SK-N-SH treated with all-trans-retinoic acid at 6 μM for 48 hours (cell line): Measurements from ENCODE around the gene BORCS6.
"Not testable (repeated sequence)": the region's sequence is repeated elsewhere in the genome, so short reads cannot be mapped to it uniquely, and the experiment has no call there.

Source experiments
- ATAC-seq: fragments of 200-7000 bp; cut with Tn5 transposase; 3 replicates; pipeline ENCODE4 v1.9.1; 2020; ENCODE audit warnings: mild to moderate bottlenecking, moderate library complexity
- ARNTL ChIP-seq: fragments of 450-650 bp; formaldehyde crosslinking; IDR thresholded peaks from 2 replicates; pipeline ENCODE4 v1.5.0; 2020; ENCODE audit warnings: low read depth, mild to moderate bottlenecking, moderate library complexity, borderline replicate concordance
- BACH2 ChIP-seq: fragments of 250-450 bp; sonication (Bioruptor Pico); IDR thresholded peaks from 2 replicates; pipeline ENCODE4 v1.9.0; 2021; ENCODE audit warnings: mild to moderate bottlenecking, borderline replicate concordance
- CSDC2 ChIP-seq: fragments of 250-450 bp; sonication (Bioruptor Pico); IDR thresholded peaks from 2 replicates; pipeline ENCODE4 v1.5.0; 2020; ENCODE audit warnings: mild to moderate bottlenecking, moderate library complexity
- ESRRG ChIP-seq: fragments of 250-450 bp; sonication (Bioruptor Pico); IDR thresholded peaks from 2 replicates; pipeline ENCODE4 v1.6.1; 2021; ENCODE audit warnings: mild to moderate bottlenecking
- GLIS3 ChIP-seq: fragments of 250-450 bp; sonication (Bioruptor Pico); IDR thresholded peaks from 2 replicates; pipeline ENCODE4 v1.5.0; 2020; ENCODE audit warnings: mild to moderate bottlenecking, moderate library complexity
- ISL1 ChIP-seq: fragments of 250-450 bp; sonication (Bioruptor Pico); IDR thresholded peaks from 2 replicates; pipeline ENCODE4 v2.1.2; 2022; ENCODE audit warnings: mild to moderate bottlenecking, moderate library complexity
- OSR1 ChIP-seq: fragments of 250-450 bp; sonication (Bioruptor Pico); IDR thresholded peaks from 2 replicates; pipeline ENCODE4 v1.8.0; 2022; ENCODE audit warnings: moderate library complexity, mild to moderate bottlenecking, inconsistent platforms
- PPARA ChIP-seq: fragments of 250-450 bp; sonication (Bioruptor Pico); IDR thresholded peaks from 2 replicates; pipeline ENCODE4 v1.5.0; 2020; ENCODE audit warnings: mild to moderate bottlenecking, borderline replicate concordance
- RARB ChIP-seq: fragments of 250-450 bp; sonication (Bioruptor Pico); IDR thresholded peaks from 2 replicates; pipeline ENCODE4 v1.8.0; 2021; ENCODE audit warnings: mild to moderate bottlenecking, moderate library complexity
- SNAI2 ChIP-seq: fragments of 250-450 bp; sonication (Bioruptor Pico); IDR thresholded peaks from 2 replicates; pipeline ENCODE4 v1.5.0; 2020; ENCODE audit warnings: mild to moderate bottlenecking, moderate library complexity
- TCF4 ChIP-seq: fragments of 250-450 bp; sonication (Bioruptor Pico); IDR thresholded peaks from 2 replicates; pipeline ENCODE4 v1.8.0; 2021; ENCODE audit warnings: mild to moderate bottlenecking, moderate library complexity, borderline replicate concordance
- TOX ChIP-seq: fragments of 250-450 bp; sonication (Bioruptor Pico); IDR thresholded peaks from 2 replicates; pipeline ENCODE4 v1.8.0; 2021; ENCODE audit warnings: mild to moderate bottlenecking, moderate library complexity, borderline replicate concordance
- ZC3H10 ChIP-seq: fragments of 250-450 bp; sonication (Bioruptor Pico); IDR thresholded peaks from 2 replicates; pipeline ENCODE4 v1.5.1; 2021; ENCODE audit warnings: mild to moderate bottlenecking, moderate library complexity
- ZFP3 ChIP-seq: fragments of 250-450 bp; sonication (Bioruptor Pico); IDR thresholded peaks from 2 replicates; pipeline ENCODE4 v1.5.0; 2020; ENCODE audit warnings: mild to moderate bottlenecking, moderate library complexity
- ZFP30 ChIP-seq: fragments of 450-650 bp; formaldehyde crosslinking; IDR thresholded peaks from 2 replicates; pipeline ENCODE4 v1.5.0; 2022; ENCODE audit warnings: mild to moderate bottlenecking, moderate library complexity
- ZNF565 ChIP-seq: fragments of 450-650 bp; formaldehyde crosslinking; conservative IDR thresholded peaks from 2 replicates; pipeline ENCODE4 v1.5.0; 2020; ENCODE audit warnings: low read depth, mild to moderate bottlenecking, moderate library complexity
- ZNF70 ChIP-seq: fragments of 450-650 bp; formaldehyde crosslinking; IDR thresholded peaks from 2 replicates; pipeline ENCODE4 v1.5.0; 2020; ENCODE audit warnings: mild to moderate bottlenecking, moderate library complexity
- ZNF8 ChIP-seq: fragments of 450-650 bp; formaldehyde crosslinking; IDR thresholded peaks from 2 replicates; pipeline ENCODE4 v1.5.0; 2020; ENCODE audit warnings: mild to moderate bottlenecking, moderate library complexity
- TF ChIP-seq, protein P1 (sequence below): fragments of 250-450 bp; sonication (Bioruptor Pico); IDR thresholded peaks from 2 replicates; pipeline ENCODE4 v1.5.1; 2020; ENCODE audit warnings: low read depth, mild to moderate bottlenecking, moderate library complexity
- TF ChIP-seq, protein P2 (sequence below): fragments of 250-450 bp; sonication (Bioruptor Pico); IDR thresholded peaks from 2 replicates; pipeline ENCODE4 v1.5.1; 2021; ENCODE audit warnings: mild to moderate bottlenecking, moderate library complexity
- TF ChIP-seq, protein P3 (sequence below): fragments of 250-450 bp; sonication (Bioruptor Pico); IDR thresholded peaks from 2 replicates; pipeline ENCODE4 v1.5.0; 2020; ENCODE audit warnings: mild to moderate bottlenecking, moderate library complexity
- TF ChIP-seq, protein P4 (sequence below): fragments of 250-450 bp; sonication (Bioruptor Pico); IDR thresholded peaks from 2 replicates; pipeline ENCODE4 v1.8.0; 2020; ENCODE audit warnings: mild to moderate bottlenecking, moderate library complexity, borderline replicate concordance
- TF ChIP-seq, protein P5 (sequence below): fragments of 250-450 bp; sonication (Bioruptor Pico); IDR thresholded peaks from 2 replicates; pipeline ENCODE4 v1.8.0; 2021; ENCODE audit warnings: low read depth, mild to moderate bottlenecking, moderate library complexity, borderline replicate concordance

Gene BORCS6

DNA sequence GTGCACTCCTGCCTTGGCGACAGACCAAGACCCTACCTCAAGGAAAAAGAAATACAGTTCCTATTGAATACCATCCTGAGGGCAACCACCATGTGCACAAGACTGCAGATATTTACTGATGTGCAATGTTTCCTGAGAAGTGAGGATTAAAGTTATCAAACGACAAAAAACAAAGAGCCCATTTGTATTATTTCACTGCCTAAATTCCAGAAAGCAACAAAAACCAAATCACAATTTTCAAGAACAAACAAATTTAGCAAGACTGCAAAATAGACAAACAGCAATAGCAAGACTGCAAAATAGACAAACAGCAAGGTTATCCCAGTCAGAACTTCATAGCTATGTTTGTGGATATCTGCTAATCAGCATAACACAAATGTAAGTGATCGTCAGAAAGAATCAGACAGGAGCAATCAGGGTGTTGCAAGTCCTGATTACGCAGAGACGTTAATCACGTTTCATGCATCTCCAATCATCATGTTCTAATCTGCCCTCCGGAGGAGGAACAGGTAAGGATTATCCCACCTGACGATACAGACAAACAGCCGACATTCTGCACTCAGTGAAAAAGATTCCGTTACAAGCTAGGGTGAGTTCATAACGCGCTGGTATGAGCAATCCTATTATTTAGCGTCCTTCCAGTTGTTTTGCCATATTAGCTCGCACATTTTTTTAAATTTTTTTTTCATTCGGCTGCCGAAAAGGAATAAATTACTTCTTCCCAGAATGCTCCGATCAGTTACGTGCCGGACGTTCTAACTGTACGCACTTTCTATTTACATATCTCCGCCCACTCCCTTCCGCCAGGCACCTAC, 16.7 kb downstream of the BORCS6 start:
- TF ChIP-seq ZNF70 (CRISPR knock-in tag) (peak; percentile 91), SNAI2 (CRISPR knock-in tag) (peak; percentile 98), OSR1 (CRISPR knock-in tag) (no peak), ZFP3 (CRISPR knock-in tag) (peak; percentile 87), ZNF565 (CRISPR knock-in tag) (peak; percentile 97), PPARA (CRISPR knock-in tag) (peak; percentile 93), CSDC2 (CRISPR knock-in tag) (peak; percentile 91), GLIS3 (peak; percentile 100), ISL1 (CRISPR knock-in tag) (0 out of 2 replicates have a peak, but pooled peaks have one; percentile 37), ESRRG (CRISPR knock-in tag) (peak; percentile 100), ARNTL (CRISPR knock-in tag) (peak; percentile 94), ZNF8 (CRISPR knock-in tag) (peak; percentile 87), BACH2 (CRISPR knock-in tag) (no peak), ZFP30 (CRISPR knock-in tag) (peak; percentile 86), TCF4 (CRISPR knock-in tag) (peak; percentile 93), RARB (CRISPR knock-in tag) (peak; percentile 99), ZC3H10 (CRISPR knock-in tag) (peak; percentile 99), TOX (CRISPR knock-in tag) (peak; percentile 99)
- TF ChIP-seq, protein P1, sequence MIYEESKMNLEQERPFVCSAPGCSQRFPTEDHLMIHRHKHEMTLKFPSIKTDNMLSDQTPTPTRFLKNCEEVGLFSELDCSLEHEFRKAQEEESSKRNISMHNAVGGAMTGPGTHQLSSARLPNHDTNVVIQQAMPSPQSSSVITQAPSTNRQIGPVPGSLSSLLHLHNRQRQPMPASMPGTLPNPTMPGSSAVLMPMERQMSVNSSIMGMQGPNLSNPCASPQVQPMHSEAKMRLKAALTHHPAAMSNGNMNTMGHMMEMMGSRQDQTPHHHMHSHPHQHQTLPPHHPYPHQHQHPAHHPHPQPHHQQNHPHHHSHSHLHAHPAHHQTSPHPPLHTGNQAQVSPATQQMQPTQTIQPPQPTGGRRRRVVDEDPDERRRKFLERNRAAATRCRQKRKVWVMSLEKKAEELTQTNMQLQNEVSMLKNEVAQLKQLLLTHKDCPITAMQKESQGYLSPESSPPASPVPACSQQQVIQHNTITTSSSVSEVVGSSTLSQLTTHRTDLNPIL (CRISPR knock-in tag) = peak; percentile 100
- TF ChIP-seq, protein P2, sequence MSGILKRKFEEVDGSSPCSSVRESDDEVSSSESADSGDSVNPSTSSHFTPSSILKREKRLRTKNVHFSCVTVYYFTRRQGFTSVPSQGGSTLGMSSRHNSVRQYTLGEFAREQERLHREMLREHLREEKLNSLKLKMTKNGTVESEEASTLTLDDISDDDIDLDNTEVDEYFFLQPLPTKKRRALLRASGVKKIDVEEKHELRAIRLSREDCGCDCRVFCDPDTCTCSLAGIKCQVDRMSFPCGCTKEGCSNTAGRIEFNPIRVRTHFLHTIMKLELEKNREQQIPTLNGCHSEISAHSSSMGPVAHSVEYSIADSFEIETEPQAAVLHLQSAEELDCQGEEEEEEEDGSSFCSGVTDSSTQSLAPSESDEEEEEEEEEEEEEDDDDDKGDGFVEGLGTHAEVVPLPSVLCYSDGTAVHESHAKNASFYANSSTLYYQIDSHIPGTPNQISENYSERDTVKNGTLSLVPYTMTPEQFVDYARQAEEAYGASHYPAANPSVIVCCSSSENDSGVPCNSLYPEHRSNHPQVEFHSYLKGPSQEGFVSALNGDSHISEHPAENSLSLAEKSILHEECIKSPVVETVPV (CRISPR knock-in tag) = peak; percentile 100
- TF ChIP-seq, protein P3, sequence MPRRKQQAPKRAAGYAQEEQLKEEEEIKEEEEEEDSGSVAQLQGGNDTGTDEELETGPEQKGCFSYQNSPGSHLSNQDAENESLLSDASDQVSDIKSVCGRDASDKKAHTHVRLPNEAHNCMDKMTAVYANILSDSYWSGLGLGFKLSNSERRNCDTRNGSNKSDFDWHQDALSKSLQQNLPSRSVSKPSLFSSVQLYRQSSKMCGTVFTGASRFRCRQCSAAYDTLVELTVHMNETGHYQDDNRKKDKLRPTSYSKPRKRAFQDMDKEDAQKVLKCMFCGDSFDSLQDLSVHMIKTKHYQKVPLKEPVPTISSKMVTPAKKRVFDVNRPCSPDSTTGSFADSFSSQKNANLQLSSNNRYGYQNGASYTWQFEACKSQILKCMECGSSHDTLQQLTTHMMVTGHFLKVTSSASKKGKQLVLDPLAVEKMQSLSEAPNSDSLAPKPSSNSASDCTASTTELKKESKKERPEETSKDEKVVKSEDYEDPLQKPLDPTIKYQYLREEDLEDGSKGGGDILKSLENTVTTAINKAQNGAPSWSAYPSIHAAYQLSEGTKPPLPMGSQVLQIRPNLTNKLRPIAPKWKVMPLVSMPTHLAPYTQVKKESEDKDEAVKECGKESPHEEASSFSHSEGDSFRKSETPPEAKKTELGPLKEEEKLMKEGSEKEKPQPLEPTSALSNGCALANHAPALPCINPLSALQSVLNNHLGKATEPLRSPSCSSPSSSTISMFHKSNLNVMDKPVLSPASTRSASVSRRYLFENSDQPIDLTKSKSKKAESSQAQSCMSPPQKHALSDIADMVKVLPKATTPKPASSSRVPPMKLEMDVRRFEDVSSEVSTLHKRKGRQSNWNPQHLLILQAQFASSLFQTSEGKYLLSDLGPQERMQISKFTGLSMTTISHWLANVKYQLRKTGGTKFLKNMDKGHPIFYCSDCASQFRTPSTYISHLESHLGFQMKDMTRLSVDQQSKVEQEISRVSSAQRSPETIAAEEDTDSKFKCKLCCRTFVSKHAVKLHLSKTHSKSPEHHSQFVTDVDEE = peak; percentile 92
- TF ChIP-seq, protein P4, sequence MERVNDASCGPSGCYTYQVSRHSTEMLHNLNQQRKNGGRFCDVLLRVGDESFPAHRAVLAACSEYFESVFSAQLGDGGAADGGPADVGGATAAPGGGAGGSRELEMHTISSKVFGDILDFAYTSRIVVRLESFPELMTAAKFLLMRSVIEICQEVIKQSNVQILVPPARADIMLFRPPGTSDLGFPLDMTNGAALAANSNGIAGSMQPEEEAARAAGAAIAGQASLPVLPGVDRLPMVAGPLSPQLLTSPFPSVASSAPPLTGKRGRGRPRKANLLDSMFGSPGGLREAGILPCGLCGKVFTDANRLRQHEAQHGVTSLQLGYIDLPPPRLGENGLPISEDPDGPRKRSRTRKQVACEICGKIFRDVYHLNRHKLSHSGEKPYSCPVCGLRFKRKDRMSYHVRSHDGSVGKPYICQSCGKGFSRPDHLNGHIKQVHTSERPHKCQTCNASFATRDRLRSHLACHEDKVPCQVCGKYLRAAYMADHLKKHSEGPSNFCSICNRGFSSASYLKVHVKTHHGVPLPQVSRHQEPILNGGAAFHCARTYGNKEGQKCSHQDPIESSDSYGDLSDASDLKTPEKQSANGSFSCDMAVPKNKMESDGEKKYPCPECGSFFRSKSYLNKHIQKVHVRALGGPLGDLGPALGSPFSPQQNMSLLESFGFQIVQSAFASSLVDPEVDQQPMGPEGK (CRISPR knock-in tag) = peak; percentile 100
- TF ChIP-seq, protein P5, sequence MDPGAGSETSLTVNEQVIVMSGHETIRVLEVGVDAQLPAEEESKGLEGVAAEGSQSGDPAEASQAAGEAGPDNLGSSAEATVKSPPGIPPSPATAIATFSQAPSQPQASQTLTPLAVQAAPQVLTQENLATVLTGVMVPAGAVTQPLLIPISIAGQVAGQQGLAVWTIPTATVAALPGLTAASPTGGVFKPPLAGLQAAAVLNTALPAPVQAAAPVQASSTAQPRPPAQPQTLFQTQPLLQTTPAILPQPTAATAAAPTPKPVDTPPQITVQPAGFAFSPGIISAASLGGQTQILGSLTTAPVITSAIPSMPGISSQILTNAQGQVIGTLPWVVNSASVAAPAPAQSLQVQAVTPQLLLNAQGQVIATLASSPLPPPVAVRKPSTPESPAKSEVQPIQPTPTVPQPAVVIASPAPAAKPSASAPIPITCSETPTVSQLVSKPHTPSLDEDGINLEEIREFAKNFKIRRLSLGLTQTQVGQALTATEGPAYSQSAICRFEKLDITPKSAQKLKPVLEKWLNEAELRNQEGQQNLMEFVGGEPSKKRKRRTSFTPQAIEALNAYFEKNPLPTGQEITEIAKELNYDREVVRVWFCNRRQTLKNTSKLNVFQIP (CRISPR knock-in tag) = peak; percentile 98
- ATAC-seq = peak; percentile 84

DNA sequence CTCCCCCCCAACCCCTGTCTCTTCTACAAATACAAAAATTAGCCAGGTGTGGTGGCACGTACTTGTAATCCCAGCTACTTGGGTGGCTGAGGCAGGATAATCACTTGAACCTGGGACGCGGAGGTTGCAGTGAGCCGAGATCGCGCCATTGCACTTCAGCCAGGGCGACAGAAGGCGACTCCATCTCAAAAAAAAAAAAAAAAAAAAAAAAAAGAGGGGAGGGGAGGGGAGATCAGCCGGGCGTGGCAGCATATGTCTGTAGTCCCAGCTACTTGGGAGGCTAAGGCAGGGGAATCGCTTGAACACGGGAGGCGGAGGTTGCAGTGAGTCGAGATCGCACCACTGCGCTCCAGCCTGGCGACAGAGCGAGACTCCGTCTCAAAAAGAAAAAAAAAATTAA, 19.8 kb downstream of the BORCS6 start:
- ATAC-seq = not testable (repeated sequence)
